Subcutaneous preadipocyte (primary cell): ENCODE data around the gene CCDC188. TPM values are rescaled to one million over a fixed set of nuclear protein-coding genes. Genes with fewer than 3 reads are reported as not detected.

Experiments used
- small RNA-seq: library from RNA; depleted of rRNA; stranded (forward); fragments of <200 nt; gene quantifications from one replicate; pipeline ENCODE3, GENCODE V24; 2012
- total RNA-seq: library from RNA; depleted of rRNA; stranded (reverse); fragments of >200 nt; gene quantifications from 2 replicates; pipeline ENCODE4 v1.2.3, GENCODE V29; 2012

CCDC188 gene
- total RNA-seq: 0.37 and 2.2 TPM in 2 replicates

DNA sequence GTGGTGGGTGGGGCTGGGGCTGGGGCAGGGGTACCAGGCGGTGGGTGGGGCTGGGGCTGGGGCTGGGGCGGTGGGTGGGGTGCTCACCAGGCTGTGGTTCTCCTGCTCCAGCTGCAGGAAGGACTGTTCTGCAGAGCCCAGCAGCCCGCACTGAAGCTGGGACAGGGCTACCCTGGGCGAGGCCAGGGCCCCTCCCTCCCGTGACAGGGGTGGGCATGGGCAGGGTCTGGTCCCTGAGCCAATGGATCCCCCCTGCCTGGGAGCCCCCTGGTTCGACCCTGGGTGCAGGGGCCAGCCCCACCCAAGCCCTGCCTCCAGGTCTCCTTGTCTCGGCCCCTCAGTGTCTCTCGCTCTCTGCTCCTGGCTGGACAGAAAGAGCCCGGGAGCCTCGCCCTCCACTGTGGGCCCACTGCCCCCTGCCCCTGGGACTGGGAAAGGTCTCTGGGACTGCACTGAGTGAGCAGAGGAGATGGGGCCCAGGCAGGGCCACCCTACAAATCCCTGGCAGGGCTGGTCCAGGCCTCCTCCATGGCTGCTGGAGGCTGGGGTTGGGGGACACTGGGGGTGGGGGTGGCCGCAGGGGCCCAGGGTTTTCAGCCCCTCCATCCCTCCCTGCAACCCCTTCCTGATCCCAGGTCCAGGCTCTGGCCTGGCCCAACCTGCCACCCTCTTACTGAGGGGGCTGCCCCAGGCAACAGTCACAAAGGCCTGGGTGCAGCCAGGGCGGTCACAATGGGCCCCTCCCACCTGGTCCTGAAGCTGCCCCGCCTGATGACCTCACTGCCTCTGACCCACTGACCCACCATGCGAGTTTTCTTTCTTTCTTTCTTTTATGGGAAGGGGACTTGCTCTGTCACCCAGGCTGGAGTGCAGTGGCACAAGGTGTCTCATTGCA is at the start of gene CCDC188:
TSS of gene CCDC188 (minus strand) at position 675 of the 895 bp plus-strand sequence. CDS start at position 606, 69 bp downstream.

DNA sequence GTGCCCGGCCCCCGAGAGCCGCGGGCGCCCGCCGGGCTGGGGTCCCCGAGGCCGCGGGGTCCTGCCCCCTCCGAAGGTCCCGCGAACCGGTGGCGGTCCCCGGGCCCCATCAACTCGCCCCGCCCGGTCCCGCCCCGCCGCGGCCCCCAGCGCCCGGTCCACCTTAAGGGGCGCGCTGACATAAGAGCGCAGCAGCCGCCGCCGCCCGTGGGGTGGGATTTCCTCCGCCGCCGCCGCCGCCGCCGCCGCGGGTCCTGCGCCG is 19.3 kb downstream of the CCDC188 start, which contains the start of gene ZDHHC8:
TSS of gene ZDHHC8 (plus strand) at position 208 of the 262 bp plus-strand sequence. CDS start 144 bp downstream, outside the sequence.

DNA sequence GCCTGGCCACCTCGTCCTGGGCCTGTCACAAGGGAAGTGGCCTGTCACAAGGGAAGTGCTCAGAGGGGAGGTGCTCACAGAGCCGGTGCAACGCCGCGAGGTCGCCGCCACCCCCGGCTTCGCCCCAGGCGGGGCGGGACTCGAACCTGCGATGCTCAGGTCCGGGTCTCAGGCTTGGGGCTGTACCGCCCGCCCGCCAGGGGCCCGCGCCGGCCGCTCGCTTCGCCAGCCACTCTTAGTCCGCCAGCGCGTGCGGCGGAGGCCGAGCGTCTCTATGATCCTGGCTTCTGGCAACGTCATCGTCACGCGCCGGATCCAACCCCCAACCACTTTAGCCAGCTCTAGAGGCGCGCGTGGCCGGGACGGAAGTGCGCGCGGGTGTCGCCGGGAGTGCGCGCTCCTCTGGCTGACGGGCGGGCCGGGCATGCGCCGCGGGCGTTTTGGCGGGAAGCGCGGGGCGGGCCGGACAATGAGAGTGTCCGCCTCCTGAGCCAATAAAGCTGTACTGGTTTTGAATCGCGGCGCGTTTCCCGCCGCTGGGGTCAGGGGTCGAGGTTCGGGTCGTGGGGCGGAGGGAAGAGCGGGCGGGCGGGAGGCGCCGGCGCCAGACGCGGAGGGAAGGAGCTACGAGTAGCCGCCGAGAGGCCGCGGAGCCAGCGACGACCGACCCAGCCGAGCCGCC is 33.8 kb downstream of the CCDC188 start, which contains the start of gene TRMT2A:
TSS of gene TRMT2A (minus strand) at position 276 of the 682 bp plus-strand sequence. CDS start 320 bp downstream, outside the sequence.

GRCh38 chr22:20115691-20116375 is 35.0 kb downstream of the CCDC188 start, which contains the start of gene RANBP1:
Gene RANBP1, plus strand, starts transcription at chr22:20116104. Its CDS starts 81 bp downstream, at chr22:20116185.

Small RNAs within 50 kb of the gene (small RNA-seq; reads per million reads assigned to genes)
- gene MIR6816 (0.25 reads per million), gene RF00599 (not detected)

Other genes starting within 250 kb of the CCDC188 start
- gene COMT, start 209.3 kb downstream of the CCDC188 start, total RNA-seq: 86.4 and 136 TPM in 2 replicates
- 20.9 and 31.3 TPM in 2 replicates for gene TXNRD2, start 209.2 kb downstream of the CCDC188 start, total RNA-seq
- gene ARVCF, start 134.2 kb downstream of the CCDC188 start, total RNA-seq: 2.6 and 3.3 TPM in 2 replicates
- gene TANGO2, start 129.9 kb downstream of the CCDC188 start, total RNA-seq: 28.7 and 31.5 TPM in 2 replicates
- 17.6 and 30.1 TPM in 2 replicates for gene DGCR8, start 70.8 kb downstream of the CCDC188 start, total RNA-seq
- 221 and 271 TPM in 2 replicates for gene RANBP1, start 35.0 kb downstream of the CCDC188 start, total RNA-seq
- 50.3 and 52.8 TPM in 2 replicates for gene TRMT2A, start 33.8 kb downstream of the CCDC188 start, total RNA-seq
- gene ZDHHC8, start 19.3 kb downstream of the CCDC188 start, total RNA-seq: 9.6 and 14.9 TPM in 2 replicates
- 0.59 TPM in 1 of 2 replicates, not detected in the other for gene RTN4R, start 117.3 kb upstream of the CCDC188 start, total RNA-seq
- 35.0 and 41.5 TPM in 2 replicates for gene DGCR6L, start 169.0 kb upstream of the CCDC188 start, total RNA-seq
- 5.5 and 7.0 TPM in 2 replicates for gene ZNF74, start 243.1 kb upstream of the CCDC188 start, total RNA-seq